ENCODE results near the gene LSM6. TPM values are rescaled to one million over a fixed set of nuclear protein-coding genes. Genes with fewer than 3 reads are reported as not detected.

LSM6 gene
- total RNA-seq: 10 to 100 TPM; 62.9 to 65.8 TPM

DNA sequence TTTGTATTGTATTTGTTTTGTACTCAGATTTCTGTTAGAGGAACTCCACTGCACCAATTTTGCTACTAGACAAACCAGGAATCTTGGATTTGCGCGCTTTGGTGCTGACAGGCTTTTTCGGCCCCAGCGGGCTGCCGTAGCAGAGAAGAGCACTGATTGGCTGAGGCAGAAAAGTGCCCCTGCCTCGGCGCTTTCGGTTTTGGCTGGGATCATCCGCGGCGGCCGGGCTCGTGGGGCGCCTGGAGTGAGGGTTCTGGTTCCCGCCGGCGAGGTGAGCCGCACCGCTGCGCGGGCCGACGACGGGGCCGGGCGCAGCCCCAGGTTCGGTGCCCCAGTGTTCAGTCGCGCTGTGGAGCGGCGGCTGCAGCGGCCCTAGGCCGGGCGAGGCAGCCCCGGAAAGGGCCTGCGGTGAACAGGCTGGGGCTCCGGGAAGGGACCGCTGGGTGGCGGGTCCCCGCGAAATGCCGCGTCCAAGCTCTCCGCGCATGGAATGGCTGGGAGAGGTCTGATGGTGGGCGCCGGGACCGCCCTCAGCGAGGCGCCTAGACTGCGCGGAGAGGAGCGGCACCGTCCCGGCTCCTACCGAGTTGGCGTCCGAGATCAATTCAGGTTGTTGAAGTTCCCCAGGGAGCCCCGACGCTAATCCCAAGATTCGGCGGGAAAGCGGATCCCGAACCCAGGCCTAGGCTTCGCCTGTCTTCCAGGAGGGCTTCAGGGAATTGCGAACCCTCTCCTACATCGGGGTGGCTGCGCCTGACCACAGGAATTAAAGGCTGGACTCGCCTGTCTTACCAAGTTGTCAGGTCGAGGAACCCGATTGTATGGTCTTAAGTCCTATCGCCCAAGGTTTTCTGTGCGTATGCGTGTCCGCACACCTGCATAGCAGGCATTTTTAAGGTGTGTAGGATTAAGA lies at the start of gene LSM6:
Gene LSM6 (plus strand): TSS at position 178 of the 913 bp plus-strand sequence. CDS start 7,204 bp downstream, outside the sequence.
- H3K4me3 Mint-ChIP-seq: peak within 1 kb of the TSS; percentile 80
- intact Hi-C loops (cut with micrococcal nuclease): loop anchor here (1.0 to 10.0 kb wide), 12 partner anchors 68 to 995 kb away; partner anchors contain the start of genes MMAA, OTUD4 and SLC10A7
- peak; percentile 89 for DNase-seq
- peaks cover 4% of the 10 kb centered on the region for H3K36me3 Mint-ChIP-seq (ENCODE audit: low read depth)
- H3K27ac Mint-ChIP-seq: peak within 1 kb of the TSS; percentile 90
- H3K27me3 Mint-ChIP-seq (ENCODE audit: low read depth): no peaks in the 10 kb centered on the region
- no peaks in the 10 kb centered on the region for H3K9me3 Mint-ChIP-seq
- CTCF ChIA-PET: no interaction called here
- peaks cover 48% of the 10 kb centered on the region for H3K4me1 Mint-ChIP-seq (ENCODE audit: low read depth)

DNA sequence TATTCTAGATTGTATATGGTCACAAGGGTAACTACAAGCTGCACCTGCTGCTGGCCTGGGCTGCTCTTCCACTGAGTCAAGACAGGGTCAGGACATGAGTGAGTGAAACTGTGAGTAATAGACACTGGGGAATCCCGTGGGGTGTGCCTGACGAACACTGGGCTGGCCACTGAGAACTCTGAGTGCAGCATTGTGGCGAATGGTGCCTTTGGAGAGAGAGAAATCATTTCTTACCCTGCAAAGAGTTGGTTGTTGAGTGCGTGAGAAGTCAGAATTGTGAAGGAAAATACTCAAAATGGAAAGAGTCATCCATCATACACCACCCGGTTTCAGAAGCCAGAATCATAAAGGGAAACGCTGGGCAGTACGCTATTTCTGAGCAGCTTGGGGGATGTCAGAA lies 43.1 kb upstream of the LSM6 start:
- H3K4me1 Mint-ChIP-seq (ENCODE audit: low read depth): peaks cover 4% of the 10 kb centered on the region
- H3K36me3 Mint-ChIP-seq (ENCODE audit: low read depth): no peaks in the 10 kb centered on the region
- H3K4me3 Mint-ChIP-seq: no peak overlapping the region
- CTCF ChIA-PET: no interaction called here
- DNase-seq: peak; percentile 60
- no peaks in the 10 kb centered on the region for H3K9me3 Mint-ChIP-seq
- H3K27me3 Mint-ChIP-seq (ENCODE audit: low read depth): peaks cover 7% of the 10 kb centered on the region
- no peak overlapping the region for H3K27ac Mint-ChIP-seq
- intact Hi-C loops (cut with micrococcal nuclease): no loop called here

DNA sequence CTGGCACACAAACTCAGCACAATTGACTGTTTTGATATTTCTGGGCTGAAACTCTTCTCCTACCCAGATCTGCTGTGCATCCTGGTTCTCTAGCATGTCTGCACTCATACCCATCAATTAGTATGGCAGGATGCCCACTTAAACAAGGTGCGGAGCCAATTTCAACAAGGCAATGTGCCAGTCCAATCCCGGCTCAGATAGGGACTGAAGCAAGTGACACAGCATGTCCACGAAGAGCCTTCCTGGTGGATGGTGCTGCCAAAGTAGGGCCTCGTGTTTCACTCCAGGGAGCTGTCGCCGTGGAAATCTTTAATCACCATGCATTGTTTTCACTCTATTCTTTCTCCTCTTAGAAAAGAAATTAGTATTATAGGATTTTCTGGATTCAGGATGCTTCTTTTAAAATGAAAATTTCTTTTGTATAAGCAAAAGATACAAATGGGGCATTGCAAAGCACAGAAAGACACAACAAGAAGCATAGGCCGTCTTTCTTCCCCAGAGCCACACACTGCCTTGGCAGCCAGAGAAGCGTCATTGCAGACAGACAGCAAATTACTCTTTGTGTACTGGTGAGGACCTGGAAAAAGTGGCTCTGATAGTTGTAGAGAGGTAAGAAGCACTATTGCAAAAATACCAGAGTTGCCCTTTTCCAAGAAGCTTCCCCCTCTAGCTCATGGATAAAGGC lies 40.6 kb upstream of the LSM6 start:
- no peak for DNase-seq
- Mint-ChIP-seq H3K27me3 (ENCODE audit: low read depth) (peaks cover 7% of the 10 kb centered on the region), H3K27ac (no peak overlapping the region), H3K36me3 (ENCODE audit: low read depth) (no peaks in the 10 kb centered on the region), H3K4me3 (no peak overlapping the region), H3K4me1 (ENCODE audit: low read depth) (peaks cover 4% of the 10 kb centered on the region), H3K9me3 (no peaks in the 10 kb centered on the region)
- CTCF ChIA-PET: no interaction called here
- intact Hi-C loops (cut with micrococcal nuclease): no loop called here

DNA sequence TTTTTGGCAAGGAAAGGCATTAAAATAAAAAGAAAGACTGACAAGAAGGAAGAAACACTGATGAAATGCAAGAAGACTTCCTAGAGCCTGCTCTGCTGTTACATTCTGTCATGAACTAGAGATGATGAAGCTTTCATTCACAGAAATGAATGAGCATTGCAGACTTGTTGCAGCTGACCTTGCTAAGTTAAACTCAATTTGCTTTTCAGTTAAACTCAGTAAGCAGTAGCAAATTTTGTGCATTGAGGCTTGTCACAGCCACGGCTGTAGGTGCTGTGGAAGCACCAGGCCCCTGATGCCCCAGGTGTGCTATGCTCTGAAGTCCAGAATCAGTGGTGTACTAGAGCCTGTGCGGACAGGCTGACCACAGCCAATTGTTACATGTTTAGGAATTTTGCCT lies 39.6 kb upstream of the LSM6 start:
- H3K27me3 Mint-ChIP-seq (ENCODE audit: low read depth): peaks cover 8% of the 10 kb centered on the region
- no peak for DNase-seq
- H3K4me3 Mint-ChIP-seq: no peak overlapping the region
- CTCF ChIA-PET: interaction anchor here (0.6 kb wide), 1 partner anchor 19 kb away, joined by 4 read pairs; no protein-coding TSS in a partner anchor
- peaks cover 4% of the 10 kb centered on the region for H3K4me1 Mint-ChIP-seq (ENCODE audit: low read depth)
- no peak overlapping the region for H3K27ac Mint-ChIP-seq
- H3K9me3 Mint-ChIP-seq: no peaks in the 10 kb centered on the region
- intact Hi-C loops (cut with micrococcal nuclease): no loop called here
- no peaks in the 10 kb centered on the region for H3K36me3 Mint-ChIP-seq (ENCODE audit: low read depth)

DNA sequence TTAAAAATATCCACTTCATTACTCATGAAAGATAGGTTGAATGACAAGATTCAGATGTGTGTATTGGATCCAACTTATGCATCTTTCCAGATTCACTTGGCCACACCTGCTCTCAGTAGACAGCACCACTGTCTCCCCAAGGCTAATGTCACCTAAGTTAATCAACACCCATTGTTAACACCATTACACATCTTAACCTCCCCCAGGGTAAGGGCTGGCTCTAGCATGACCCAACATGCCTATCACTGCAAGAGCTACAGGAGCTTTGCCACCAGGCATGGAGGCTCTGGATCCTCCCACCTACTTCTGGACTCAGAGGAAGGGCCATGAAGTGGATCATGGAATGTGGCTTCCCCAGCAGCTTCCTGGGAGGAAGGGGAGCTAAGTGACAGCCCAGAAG lies 32.8 kb upstream of the LSM6 start:
- CTCF ChIA-PET: no interaction called here
- H3K36me3 Mint-ChIP-seq (ENCODE audit: low read depth): no peaks in the 10 kb centered on the region
- H3K4me3 Mint-ChIP-seq: no peak overlapping the region
- H3K4me1 Mint-ChIP-seq (ENCODE audit: low read depth): no peaks in the 10 kb centered on the region
- no peak for DNase-seq
- intact Hi-C loops (cut with micrococcal nuclease): no loop called here
- no peak overlapping the region for H3K27ac Mint-ChIP-seq
- H3K9me3 Mint-ChIP-seq: no peaks in the 10 kb centered on the region
- peaks cover 2% of the 10 kb centered on the region for H3K27me3 Mint-ChIP-seq (ENCODE audit: low read depth)

DNA sequence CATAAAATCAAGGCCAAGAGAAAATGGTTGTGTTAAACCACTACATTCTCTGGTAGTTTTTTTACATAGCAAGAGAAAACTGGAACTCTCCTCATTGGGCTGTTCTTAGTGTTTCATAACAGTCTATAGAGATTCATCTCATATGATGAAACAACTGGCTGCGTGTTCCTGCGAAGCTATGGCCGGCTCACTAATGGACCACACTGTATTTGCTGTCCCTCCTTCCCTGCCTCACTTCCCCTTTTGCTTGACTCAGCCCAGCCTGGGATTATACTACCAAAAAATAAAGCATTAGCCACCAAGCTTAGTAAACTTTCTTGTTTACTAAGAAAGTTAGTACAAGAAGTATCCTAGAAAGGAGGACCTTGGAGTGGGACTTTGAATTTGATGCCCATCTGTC lies 31.6 kb upstream of the LSM6 start:
- H3K4me1 Mint-ChIP-seq (ENCODE audit: low read depth): no peaks in the 10 kb centered on the region
- CTCF ChIA-PET: no interaction called here
- no peaks in the 10 kb centered on the region for H3K9me3 Mint-ChIP-seq
- H3K27ac Mint-ChIP-seq: no peak overlapping the region
- DNase-seq: no peak
- no peak overlapping the region for H3K4me3 Mint-ChIP-seq
- H3K27me3 Mint-ChIP-seq (ENCODE audit: low read depth): peaks cover 2% of the 10 kb centered on the region
- intact Hi-C loops (cut with micrococcal nuclease): no loop called here
- no peaks in the 10 kb centered on the region for H3K36me3 Mint-ChIP-seq (ENCODE audit: low read depth)

DNA sequence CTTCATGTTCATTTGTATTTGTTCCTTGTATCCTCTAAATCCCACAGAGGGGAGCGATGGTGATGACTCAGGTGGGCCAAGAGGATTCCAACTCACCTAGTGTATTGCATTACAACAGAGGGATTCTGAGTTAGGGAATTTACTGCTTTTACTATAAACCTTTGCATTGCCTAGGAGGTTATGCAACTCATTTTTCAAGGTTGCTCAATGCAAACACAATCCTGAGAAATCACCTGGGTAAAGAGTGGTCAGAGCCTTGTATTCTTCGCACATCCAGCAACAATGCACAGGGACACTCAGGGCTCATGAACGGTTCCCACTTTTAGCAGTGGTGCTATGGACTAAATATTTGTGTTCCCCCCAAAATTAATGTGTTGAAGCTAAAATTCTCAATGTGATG lies 28.6 kb upstream of the LSM6 start:
- H3K27me3 Mint-ChIP-seq (ENCODE audit: low read depth): no peaks in the 10 kb centered on the region
- no peaks in the 10 kb centered on the region for H3K36me3 Mint-ChIP-seq (ENCODE audit: low read depth)
- CTCF ChIA-PET: interaction anchor here (0.5 kb wide), 1 partner anchor 195 kb away, joined by 3 read pairs; no protein-coding TSS in a partner anchor
- no peak overlapping the region for H3K27ac Mint-ChIP-seq
- no peak for DNase-seq
- H3K9me3 Mint-ChIP-seq: no peaks in the 10 kb centered on the region
- H3K4me1 Mint-ChIP-seq (ENCODE audit: low read depth): no peaks in the 10 kb centered on the region
- no peak overlapping the region for H3K4me3 Mint-ChIP-seq
- intact Hi-C loops (cut with micrococcal nuclease): no loop called here

DNA sequence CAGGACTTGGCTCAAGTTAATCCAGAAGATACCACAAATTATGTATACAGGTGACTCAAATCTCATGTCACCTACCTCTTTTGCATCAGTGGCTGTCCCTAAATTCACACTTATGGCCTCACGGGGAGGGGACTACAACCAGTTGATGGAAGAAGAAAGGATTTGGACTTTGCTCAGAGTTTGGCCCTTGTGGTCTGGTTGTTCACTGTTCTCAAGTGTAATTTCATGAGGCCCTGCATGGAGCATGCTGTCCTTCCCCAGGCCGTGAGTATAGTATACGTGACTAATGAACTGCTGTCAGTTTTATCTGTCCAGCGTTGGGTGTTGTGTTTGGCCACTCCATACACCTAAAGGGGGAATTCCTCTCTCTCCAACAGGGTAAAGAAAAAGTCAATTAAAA lies 27.5 kb upstream of the LSM6 start:
- Mint-ChIP-seq H3K27ac (no peak overlapping the region), H3K36me3 (ENCODE audit: low read depth) (no peaks in the 10 kb centered on the region), H3K4me3 (no peak overlapping the region), H3K9me3 (no peaks in the 10 kb centered on the region), H3K27me3 (ENCODE audit: low read depth) (no peaks in the 10 kb centered on the region), H3K4me1 (ENCODE audit: low read depth) (no peaks in the 10 kb centered on the region)
- CTCF ChIA-PET: no interaction called here
- intact Hi-C loops (cut with micrococcal nuclease): no loop called here
- DNase-seq: no peak

DNA sequence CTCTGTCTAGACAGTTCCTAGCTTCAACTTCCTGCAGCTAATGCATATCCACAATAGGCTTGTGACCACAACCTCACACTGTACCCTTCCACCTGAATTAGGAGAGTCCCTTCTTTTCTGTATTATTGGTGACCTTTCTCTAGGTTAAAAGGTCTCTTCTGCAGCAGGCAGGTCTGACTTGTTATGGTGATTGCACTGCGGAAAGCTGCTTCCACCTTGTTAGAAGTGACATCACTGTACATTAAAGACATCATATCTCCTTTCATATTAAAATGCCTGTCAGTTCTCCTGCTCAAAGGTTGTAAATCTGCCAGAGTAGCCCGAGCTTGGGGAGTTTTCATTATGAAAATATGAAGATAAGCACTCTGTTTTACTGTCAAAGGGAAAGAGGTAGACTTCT lies 21.5 kb upstream of the LSM6 start:
- no peaks in the 10 kb centered on the region for H3K9me3 Mint-ChIP-seq
- H3K36me3 Mint-ChIP-seq (ENCODE audit: low read depth): no peaks in the 10 kb centered on the region
- no peak overlapping the region for H3K4me3 Mint-ChIP-seq
- CTCF ChIA-PET: no interaction called here
- no peaks in the 10 kb centered on the region for H3K4me1 Mint-ChIP-seq (ENCODE audit: low read depth)
- peaks cover 17% of the 10 kb centered on the region for H3K27me3 Mint-ChIP-seq (ENCODE audit: low read depth)
- no peak overlapping the region for H3K27ac Mint-ChIP-seq
- DNase-seq: no peak
- intact Hi-C loops (cut with micrococcal nuclease): no loop called here

DNA sequence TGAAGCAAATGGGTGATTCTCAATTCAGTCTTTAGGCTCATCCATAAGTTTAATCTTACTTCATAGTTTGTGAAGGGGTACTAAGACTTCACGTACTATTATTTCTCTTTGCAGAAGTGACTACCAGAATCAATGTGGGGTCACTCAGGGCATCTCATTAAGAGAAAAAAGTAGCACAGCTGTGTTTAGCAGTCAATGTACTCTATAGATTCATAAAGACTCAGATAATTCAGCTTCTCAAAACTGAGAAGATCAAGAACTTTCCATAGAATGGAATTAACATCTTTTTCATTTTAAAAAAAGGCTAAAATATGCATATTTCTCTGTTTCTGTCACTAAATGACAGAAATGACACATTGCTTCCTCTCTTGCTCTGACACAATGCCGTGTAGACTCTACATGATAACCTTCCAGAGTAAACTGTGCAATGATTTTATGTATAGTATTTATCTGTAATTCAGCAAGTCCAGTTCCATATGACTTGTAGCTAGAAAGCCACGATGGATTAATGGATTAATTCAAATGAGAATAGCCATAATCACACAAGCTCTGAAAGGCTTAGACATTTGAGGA lies 20.3 kb upstream of the LSM6 start:
- peaks cover 5% of the 10 kb centered on the region for H3K4me1 Mint-ChIP-seq (ENCODE audit: low read depth)
- no peak for DNase-seq
- H3K27me3 Mint-ChIP-seq (ENCODE audit: low read depth): peaks cover 17% of the 10 kb centered on the region
- CTCF ChIA-PET: interaction anchor here (0.6 to 0.7 kb wide), 2 partner anchors 19 to 90 kb away, joined by 3 to 4 read pairs; no protein-coding TSS in a partner anchor
- H3K4me3 Mint-ChIP-seq: no peak overlapping the region
- no peaks in the 10 kb centered on the region for H3K36me3 Mint-ChIP-seq (ENCODE audit: low read depth)
- H3K9me3 Mint-ChIP-seq: no peaks in the 10 kb centered on the region
- no peak overlapping the region for H3K27ac Mint-ChIP-seq
- intact Hi-C loops (cut with micrococcal nuclease): no loop called here

DNA sequence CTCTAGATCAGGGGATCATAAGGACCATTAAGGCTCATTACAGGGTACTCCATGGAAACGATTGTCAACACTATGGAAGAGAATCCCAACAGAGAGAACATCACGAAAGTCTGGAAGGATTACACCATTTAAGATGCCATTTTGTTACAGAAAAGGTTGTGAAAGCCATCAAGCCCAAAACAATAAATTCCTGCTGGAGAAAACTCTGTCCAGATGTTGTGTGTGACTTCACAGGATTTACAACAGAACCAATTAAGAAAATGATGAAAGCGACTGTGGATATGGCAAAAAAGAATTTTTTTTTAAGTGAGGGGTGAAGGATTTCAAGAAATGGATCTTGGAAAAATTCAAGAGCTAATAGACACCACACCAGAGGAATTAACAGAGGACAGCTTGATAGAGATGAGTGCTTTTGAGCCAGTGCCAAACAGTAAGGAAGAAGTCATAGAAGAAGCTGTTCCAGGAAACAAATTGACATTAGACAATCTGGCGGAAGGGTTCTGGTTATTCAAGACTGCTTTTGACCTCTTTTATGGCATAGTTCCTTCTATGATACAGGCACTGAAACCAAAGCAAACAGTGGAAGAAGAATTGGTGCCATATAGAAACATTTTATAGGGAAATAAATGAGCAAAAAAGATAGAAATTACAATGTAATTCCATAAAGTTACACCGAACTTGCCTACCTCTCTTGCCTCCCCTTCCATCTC lies 17.3 kb upstream of the LSM6 start:
- Mint-ChIP-seq H3K4me1 (ENCODE audit: low read depth) (peaks cover 5% of the 10 kb centered on the region), H3K27ac (no peak overlapping the region), H3K27me3 (ENCODE audit: low read depth) (peaks cover 18% of the 10 kb centered on the region), H3K4me3 (no peak overlapping the region), H3K9me3 (peaks cover 10% of the 10 kb centered on the region), H3K36me3 (ENCODE audit: low read depth) (peaks cover 1% of the 10 kb centered on the region)
- intact Hi-C loops (cut with micrococcal nuclease): no loop called here
- CTCF ChIA-PET: no interaction called here
- no peak for DNase-seq
